WTC11 (cell line): ENCODE results near the gene CAND2.

Experiments
- CDX4 ChIP-seq: fragments of 250-450 bp; sonication (Bioruptor Pico); IDR thresholded peaks from 2 replicates; pipeline ENCODE4 v1.9.0; 2021; ENCODE audit warnings: moderate library complexity, mild to moderate bottlenecking, inconsistent platforms, borderline replicate concordance
- CTCF ChIP-seq: fragments of 200-600 bp; IDR thresholded peaks from 2 replicates; pipeline ENCODE4 v1.8.0; 2022; ENCODE audit warnings: antibody characterized with exemption
- IRF1 ChIP-seq: sonication (generic); formaldehyde crosslinking; IDR thresholded peaks from 2 replicates; pipeline ENCODE4 v1.8.0; 2023; ENCODE audit warnings: missing genetic modification reagents
- NFYB ChIP-seq: sonication (generic); formaldehyde crosslinking; conservative IDR thresholded peaks from 2 replicates; pipeline ENCODE4 v1.8.0; 2022; ENCODE audit warnings: low read depth, missing genetic modification reagents
- PREB ChIP-seq: sonication (generic); formaldehyde crosslinking; IDR thresholded peaks from 2 replicates; pipeline ENCODE4 v1.8.1; 2022; ENCODE audit warnings: mild to moderate bottlenecking, missing genetic modification reagents, moderate library complexity, borderline replicate concordance
- USF2 ChIP-seq: sonication (generic); formaldehyde crosslinking; IDR thresholded peaks from 2 replicates; pipeline ENCODE4 v1.8.1; 2023; ENCODE audit warnings: mild to moderate bottlenecking, missing genetic modification reagents, moderate library complexity
- ZNF121 ChIP-seq: sonication (generic); formaldehyde crosslinking; IDR thresholded peaks from 2 replicates; pipeline ENCODE4 v1.8.0; 2023; ENCODE audit warnings: missing genetic modification reagents

GRCh38 chr3:12824299-12824698 lies 27.8 kb downstream of the CAND2 start:
- no peak for TF ChIP-seq CTCF
- no peak for TF ChIP-seq USF2 (CRISPR knock-in tag)
- no peak for TF ChIP-seq NFYB (CRISPR knock-in tag)
- TF ChIP-seq PREB (CRISPR knock-in tag), result no peak
- TF ChIP-seq ZNF121 (CRISPR knock-in tag), result no peak
- TF ChIP-seq CDX4 (CRISPR knock-in tag), result no peak
- TF ChIP-seq IRF1 (CRISPR knock-in tag), result no peak
